ENCODE data around the gene SPPL2C.

The SPPL2C gene

DNA sequence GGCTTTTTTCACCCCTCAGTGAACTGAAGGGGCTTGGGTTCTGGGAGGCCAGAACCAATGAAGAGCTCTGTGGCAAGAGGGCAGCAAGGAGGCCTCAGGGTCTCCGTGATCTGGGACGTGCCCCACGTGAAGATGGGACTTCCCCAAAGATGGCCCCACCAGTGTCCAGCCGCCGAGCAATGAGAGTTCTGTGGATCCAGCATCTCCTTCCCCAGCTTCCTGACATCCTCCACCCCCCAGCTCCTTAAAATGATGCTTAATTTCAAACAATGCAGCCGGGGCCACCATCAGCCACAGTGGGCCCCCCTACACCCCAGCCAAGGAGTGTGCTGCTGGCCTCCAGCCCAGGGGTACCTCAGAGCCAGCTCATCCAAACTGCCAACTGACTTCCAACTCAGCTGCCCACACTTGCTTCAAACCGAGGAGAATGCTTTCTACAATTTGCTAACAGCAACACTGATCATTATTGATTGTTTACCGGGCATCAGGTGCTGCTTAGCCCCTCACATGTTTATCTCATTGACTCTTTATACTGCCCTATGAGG lies 5.9 kb upstream of the SPPL2C start:
- DNase-seq (ENCODE audit: low read depth), result no peak
- no peak overlapping the region for H3K4me3 ChIP-seq (ENCODE audit: low read depth, low read length)
- no peak for TF ChIP-seq POLR2A (IDR thresholded peaks at IDR 0.05; ENCODE audit: extremely low read depth, insufficient read length)

DNA sequence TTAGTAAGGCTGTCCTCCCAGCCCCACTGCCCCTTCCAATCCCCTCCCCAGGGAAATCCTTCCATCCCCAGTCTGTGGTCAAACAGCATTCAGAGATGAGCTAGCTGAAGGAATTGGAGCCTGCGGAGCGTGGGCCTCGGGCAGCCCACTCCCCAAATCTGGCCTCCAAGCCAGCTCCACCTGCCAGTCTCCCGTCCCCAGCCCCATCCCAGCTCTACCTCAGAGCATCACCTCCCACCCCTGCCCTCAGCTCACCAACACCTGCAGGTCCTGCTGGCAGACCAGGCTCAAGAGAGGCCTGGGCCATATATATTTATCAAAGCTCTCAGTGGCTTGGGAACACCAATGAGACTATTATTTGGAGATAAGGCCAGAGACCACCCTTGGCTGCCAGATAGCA lies 5.2 kb upstream of the SPPL2C start:
- no peak overlapping the region for H3K4me3 ChIP-seq (ENCODE audit: low read depth, low read length)
- TF ChIP-seq, protein P1, sequence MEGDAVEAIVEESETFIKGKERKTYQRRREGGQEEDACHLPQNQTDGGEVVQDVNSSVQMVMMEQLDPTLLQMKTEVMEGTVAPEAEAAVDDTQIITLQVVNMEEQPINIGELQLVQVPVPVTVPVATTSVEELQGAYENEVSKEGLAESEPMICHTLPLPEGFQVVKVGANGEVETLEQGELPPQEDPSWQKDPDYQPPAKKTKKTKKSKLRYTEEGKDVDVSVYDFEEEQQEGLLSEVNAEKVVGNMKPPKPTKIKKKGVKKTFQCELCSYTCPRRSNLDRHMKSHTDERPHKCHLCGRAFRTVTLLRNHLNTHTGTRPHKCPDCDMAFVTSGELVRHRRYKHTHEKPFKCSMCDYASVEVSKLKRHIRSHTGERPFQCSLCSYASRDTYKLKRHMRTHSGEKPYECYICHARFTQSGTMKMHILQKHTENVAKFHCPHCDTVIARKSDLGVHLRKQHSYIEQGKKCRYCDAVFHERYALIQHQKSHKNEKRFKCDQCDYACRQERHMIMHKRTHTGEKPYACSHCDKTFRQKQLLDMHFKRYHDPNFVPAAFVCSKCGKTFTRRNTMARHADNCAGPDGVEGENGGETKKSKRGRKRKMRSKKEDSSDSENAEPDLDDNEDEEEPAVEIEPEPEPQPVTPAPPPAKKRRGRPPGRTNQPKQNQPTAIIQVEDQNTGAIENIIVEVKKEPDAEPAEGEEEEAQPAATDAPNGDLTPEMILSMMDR (IDR thresholded peaks at IDR 0.05; ENCODE audit: low read depth, low read length), result no peak
- TF ChIP-seq POLR2A (IDR thresholded peaks at IDR 0.05; ENCODE audit: extremely low read depth, insufficient read length) (no peak), MYC (IDR thresholded peaks at IDR 0.05; ENCODE audit: low read depth, low read length) (no peak), MAX (IDR thresholded peaks at IDR 0.05; ENCODE audit: low read depth, low read length) (no peak)
- no peak for DNase-seq (ENCODE audit: low read depth)

- DNase-seq (ENCODE audit: low read depth), result no peak
- TF ChIP-seq, protein P1 (IDR thresholded peaks at IDR 0.05; ENCODE audit: low read depth, low read length), result no peak
- H3K4me3 ChIP-seq (ENCODE audit: low read depth, low read length), result no peak overlapping the region
Observed at GRCh38 chr17:45841186-45841585, 3.5 kb upstream of the SPPL2C start.

GRCh38 chr17:45841883-45842525 lies 2.7 kb upstream of the SPPL2C start:
- DNase-seq (ENCODE audit: low read depth), result no peak
- no peak overlapping the region for H3K4me3 ChIP-seq (ENCODE audit: low read depth, low read length)
- TF ChIP-seq MYC (IDR thresholded peaks at IDR 0.05; ENCODE audit: low read depth, low read length) (no peak), POLR2A (IDR thresholded peaks at IDR 0.05; ENCODE audit: extremely low read depth, insufficient read length) (no peak), MAX (IDR thresholded peaks at IDR 0.05; ENCODE audit: low read depth, low read length) (no peak)
- TF ChIP-seq, protein P1 (IDR thresholded peaks at IDR 0.05; ENCODE audit: low read depth, low read length), result no peak

GRCh38 chr17:45843722-45844121 lies 959 bp upstream of the SPPL2C start:
- TF ChIP-seq POLR2A (IDR thresholded peaks at IDR 0.05; ENCODE audit: extremely low read depth, insufficient read length), result no peak
- H3K4me3 ChIP-seq (ENCODE audit: low read depth, low read length), result no peak overlapping the region
- DNase-seq (ENCODE audit: low read depth), result no peak

DNA sequence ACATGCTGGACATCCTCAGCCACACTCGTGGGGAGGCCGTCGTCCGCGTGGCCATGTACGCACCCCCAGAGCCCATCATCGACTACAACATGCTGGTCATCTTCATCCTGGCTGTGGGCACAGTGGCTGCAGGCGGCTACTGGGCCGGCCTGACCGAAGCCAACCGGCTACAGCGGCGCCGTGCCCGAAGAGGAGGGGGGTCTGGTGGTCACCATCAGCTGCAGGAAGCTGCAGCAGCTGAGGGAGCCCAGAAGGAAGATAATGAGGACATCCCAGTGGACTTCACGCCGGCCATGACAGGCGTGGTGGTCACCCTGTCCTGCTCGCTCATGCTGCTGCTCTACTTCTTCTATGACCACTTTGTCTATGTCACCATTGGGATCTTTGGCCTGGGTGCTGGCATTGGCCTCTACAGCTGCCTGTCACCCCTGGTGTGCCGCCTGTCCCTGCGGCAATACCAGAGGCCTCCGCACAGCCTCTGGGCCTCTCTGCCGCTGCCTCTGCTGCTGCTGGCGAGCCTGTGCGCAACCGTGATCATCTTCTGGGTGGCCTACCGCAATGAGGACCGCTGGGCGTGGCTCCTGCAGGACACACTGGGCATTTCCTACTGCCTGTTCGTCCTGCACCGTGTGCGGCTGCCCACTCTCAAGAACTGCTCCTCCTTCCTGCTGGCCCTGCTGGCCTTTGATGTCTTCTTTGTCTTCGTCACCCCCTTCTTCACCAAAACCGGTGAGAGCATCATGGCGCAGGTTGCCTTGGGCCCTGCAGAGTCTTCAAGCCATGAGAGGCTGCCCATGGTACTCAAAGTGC lies 900 bp downstream of the SPPL2C start:
- TF ChIP-seq MYC (IDR thresholded peaks at IDR 0.05; ENCODE audit: low read depth, low read length) (no peak), MAX (IDR thresholded peaks at IDR 0.05; ENCODE audit: low read depth, low read length) (no peak), POLR2A (IDR thresholded peaks at IDR 0.05; ENCODE audit: extremely low read depth, insufficient read length) (no peak)
- TF ChIP-seq, protein P1 (IDR thresholded peaks at IDR 0.05; ENCODE audit: low read depth, low read length), result no peak
- H3K4me3 ChIP-seq (ENCODE audit: low read depth, low read length), result no peak overlapping the region
- no peak for DNase-seq (ENCODE audit: low read depth)

GRCh38 chr17:45846223-45846622 lies 1.5 kb downstream of the SPPL2C start:
- DNase-seq (ENCODE audit: low read depth), result no peak
- no peak overlapping the region for H3K4me3 ChIP-seq (ENCODE audit: low read depth, low read length)
- TF ChIP-seq, protein P1 (IDR thresholded peaks at IDR 0.05; ENCODE audit: low read depth, low read length), result no peak
- TF ChIP-seq MAX (IDR thresholded peaks at IDR 0.05; ENCODE audit: low read depth, low read length) (no peak), MYC (IDR thresholded peaks at IDR 0.05; ENCODE audit: low read depth, low read length) (no peak), POLR2A (IDR thresholded peaks at IDR 0.05; ENCODE audit: extremely low read depth, insufficient read length) (no peak)
